Femur (tissue), 1 donor: ENCODE data around the gene LOXL1.
"Not testable (repeated sequence)": the region's sequence is repeated elsewhere in the genome, so short reads cannot be mapped to it uniquely, and the experiment has no call there.

Experiments
- DNase-seq: peaks from one replicate; pipeline ENCODE4 v3.0.0-alpha.2; 2017

LOXL1 gene

DNA sequence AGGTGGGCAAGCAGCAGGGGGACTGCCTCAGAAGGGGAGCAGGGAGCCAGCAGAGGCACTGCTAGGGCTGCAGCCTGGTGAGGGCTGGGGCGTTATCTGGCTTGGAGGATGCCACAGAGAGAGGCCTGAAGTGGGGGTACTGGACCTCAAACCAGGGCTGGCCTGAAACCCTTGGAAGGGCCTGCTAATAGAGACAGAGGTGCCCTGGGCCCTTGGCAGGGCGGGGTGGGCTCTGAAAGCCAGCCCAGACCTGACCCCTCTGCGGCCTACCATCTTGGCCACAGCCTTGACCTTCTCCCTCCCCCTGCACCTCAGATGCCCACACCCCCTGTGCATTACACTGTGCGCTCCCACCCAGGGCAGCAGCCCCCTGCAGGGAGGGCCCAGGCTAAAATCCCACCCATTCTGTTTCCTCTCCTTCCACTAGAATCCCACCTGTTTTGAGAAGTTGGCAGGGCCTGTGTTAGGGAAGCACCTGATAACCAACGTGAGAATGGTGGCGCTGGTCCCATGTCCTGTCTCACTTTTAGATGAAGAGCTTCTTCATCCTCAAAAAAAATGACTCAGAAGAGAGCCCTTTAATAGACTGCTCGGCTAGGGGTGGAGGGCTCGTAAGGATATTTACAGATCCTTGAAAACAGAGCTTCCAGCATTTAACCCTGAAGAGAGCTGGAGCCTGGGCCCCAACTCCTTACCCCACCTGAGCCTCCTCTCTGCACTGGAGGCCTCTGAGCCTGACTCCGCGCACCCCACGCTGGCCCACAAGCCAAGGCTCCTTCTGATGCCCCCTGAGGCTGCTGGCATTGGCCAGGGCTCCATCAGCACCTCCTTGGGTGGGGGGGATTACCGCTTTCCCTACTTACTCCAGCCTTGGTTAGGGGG, 29.8 kb downstream of the LOXL1 start:
- no peak for DNase-seq

DNA sequence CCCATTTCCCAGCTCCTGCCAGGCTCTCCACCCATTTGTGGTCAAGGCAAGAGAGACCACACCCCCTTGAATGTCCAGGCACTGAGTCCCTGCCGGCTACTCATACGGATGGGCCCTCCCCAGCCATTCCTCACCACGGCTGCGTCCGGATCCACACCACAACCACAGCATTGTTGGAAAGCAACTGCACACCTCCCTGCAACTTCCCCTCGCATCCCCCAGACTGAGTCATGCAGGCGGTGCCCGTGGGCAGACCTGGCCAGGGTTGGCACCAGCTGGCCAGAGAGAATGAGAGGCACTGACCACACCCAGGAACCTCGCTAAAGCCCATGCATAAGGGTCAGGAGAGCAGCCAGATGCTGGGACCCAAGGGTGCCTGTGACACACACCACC, 30.5 kb downstream of the LOXL1 start:
- peak; percentile 71 for DNase-seq

DNA sequence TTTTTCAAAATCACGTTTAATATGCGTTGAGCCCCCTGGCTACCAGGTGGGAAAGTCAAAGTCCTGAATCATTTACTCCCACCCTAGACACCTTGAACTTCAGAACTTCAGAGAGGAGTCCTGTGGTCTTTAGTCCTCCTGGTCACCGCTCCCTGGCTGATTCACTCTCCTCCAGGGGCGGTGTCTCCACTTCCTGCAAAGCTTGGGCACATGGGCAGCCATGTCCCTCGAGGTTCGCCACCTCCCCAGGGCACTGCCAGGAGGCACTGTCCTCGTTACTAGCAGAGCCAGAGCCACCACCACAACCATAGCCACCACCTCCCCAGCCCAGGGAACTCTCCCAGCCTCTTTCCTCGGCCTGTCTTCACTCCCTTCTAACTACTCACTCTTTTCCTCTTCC, 31.0 kb downstream of the LOXL1 start:
- DNase-seq, result no peak

DNA sequence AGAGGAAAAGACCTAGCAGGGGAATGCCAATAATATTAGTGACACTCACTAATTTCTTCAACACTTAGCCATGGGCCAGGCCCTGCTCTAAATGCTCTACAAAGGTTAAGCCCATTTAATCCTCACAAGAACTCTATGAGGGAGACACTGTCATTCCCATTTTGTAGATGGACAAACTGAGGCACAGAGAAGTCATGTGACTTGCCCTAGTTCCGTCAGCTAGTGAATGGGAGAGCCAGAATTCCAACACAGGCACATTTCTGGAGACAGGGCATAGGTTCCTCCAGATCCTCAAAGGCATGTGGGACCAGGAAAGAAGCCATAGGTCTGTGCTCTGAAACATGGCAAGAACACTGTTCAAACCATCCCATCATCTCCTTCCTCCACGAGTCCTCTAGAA, 31.5 kb downstream of the LOXL1 start:
- DNase-seq, result no peak

DNA sequence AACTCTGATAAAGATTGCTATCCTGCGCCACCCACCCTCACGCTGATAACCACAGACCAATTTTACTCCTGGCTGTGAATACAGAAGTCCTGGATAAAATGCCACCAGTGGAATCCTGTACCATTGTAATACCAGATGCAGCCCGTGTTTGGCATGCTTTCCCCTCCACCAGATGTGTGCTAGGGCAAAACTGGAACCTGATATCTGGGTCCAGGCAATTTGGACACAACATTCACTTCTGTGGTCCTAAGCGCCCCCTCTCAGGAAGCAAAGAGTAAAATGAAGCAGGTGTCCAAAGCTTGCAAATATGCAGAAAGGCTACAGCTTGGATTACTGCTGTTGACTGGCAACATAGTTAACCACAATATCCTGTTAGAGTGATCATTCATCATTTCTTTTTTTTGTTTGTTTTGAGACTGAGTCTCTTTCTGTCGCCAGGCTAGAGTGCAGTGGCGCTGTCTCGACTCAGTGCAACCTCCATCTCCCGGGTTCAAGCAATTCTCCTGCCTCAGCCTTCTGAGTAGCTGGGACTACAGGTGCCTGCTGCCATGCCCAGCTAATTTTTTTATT, 32.8 kb downstream of the LOXL1 start:
- DNase-seq, result no peak

DNA sequence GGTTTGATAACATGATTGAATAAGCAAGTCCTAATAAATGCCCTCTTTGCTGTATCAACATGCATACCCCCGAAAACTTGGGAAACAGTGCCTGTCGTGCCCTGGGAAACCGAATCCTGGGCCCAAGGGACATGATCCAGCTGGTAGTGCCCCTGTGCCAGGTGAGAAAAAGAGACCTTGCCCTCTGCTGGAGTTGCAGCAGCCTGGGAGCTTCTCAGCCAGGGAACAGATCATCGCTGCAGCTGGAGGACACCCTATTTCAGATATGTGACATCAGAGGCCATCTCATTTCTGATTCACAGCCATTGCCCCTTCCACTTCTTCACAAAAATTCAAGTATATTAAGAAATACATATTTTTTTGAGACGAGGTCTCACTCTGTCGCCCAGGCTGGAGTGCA, 33.5 kb downstream of the LOXL1 start:
- no peak for DNase-seq

DNA sequence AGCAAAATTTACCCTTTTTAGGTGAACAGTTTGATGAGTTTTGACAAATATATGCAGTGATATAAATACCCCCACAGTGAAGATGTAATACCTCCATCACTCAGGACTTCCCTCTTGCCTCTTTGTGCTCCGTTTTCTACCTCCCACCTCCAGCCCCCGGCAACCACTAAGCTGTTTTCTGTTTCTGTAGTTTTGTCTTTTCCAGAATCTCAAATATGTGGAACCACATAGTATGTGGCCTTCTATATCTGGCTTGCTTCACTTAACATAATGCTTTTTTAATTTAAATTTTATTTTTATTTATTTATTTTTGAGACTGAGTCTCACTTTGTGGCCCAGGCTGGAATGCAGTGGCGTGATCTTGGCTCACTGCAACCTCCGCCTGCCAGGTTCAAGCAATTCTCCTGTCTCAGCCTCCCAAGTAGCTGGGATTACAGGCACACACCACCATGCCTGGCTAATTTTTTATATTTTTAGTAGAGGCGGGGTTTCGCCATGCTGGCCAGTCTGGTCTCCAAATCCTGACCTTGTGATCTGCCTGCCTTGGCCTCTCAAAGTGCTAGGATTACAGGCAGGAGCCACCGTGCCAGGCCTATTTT, 34.3 kb downstream of the LOXL1 start:
- DNase-seq, result not testable (repeated sequence)

DNA sequence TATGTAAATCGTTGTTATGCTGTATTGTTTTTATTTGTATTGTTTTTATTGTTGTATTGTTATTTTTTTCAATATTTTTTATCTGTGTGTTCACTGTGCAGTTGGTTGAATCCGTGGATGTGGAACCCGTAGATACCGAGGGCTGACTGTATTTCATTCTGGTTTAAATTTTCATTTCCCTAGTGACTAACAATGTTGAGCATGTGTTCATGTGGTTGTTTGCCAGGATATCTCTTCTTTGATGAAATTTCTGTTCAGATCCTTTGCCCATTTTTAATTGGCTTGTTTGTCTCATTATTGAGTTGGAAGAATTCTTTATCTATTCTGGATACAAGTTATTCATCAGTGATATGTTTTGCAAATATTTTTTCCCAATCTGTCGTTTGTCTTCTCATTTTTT, 36.2 kb downstream of the LOXL1 start:
- no peak for DNase-seq

DNA sequence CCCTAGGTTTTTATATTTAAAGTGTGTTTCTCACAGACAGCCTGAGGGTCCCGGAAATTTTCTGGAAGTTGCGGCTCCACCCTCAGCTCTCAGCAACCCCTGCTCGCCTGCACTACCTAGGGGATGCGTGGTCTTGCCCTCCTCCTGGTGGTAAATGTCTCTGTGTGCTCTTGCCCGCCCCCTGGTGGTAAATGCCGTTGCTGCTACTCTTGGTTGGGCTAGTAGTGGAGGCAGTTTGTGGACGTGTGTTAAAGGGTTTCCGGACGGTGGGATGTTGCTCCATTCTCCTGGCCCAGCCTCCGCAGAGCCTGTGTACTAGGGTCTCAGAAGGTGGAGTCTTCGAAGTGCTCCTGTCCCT, 38.5 kb downstream of the LOXL1 start:
- peak; percentile 84 for DNase-seq

DNA sequence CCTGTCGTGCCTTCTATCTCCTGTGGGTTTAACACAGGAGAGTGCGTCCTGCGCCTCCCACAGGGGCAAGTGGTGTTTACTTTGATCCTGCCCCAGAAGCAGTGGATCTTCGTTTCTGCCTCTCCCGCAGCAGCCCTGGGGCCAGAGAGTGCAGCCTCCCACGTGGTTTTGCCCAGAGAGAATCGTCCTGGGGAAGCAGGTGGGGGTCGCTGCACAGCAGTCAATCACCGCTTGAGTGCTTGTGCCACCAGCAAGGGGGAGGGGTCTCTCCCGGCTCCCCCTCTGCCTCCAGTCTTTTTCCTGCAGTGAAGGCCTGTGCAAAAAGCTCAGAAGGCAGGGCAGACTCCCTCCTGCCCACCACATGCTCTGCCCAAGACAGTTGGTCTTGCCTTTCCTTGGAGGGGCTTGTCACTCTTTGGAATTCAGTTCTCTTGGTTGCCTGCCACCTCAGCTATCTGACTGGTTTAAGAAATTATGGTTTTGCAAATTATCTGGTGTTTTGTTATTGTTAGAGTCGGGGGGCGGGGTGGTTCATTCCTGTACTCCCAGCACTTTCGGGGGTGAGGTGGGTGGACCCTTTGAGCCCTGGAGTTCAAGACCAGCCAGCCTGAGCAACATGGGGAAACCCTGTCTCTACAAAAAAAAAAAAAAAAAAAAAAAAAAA, 39.0 kb downstream of the LOXL1 start:
- no peak for DNase-seq

DNA sequence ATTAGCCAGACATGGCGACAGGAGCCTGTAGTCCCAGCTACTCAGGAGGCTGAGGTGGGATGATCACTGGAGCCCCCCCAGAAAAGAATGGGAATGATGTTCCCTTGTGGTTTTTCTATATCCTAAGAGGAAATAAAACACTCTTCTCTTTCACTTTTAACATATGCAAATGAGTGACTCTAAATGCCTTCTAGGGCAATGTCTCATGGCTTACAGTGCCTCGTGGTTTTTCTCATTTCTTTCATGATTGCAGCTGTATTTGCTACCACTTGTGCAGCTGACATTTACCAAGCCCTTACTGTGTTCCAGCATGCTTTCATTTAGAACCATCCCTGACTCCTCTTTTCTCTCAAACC, 39.5 kb downstream of the LOXL1 start:
- DNase-seq, result no peak

DNA sequence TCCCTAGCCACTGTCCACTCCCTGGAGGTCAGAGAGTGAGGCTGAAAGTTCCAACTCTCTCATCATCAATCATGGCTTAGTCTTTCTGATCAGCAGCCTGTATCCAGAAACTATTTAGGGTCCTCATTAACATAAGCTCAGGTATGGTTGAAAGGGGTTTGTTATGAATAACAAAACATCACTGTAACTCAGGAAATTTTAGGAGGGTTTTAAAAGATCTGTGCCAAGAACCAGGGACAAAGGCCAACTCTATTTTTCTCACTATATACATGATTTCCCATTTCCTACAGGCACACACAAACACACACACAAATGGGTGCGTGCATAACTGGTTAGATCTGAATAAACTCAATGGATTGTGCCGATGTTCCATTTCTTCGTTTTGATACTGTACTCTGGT, 42.2 kb downstream of the LOXL1 start:
- no peak for DNase-seq

DNA sequence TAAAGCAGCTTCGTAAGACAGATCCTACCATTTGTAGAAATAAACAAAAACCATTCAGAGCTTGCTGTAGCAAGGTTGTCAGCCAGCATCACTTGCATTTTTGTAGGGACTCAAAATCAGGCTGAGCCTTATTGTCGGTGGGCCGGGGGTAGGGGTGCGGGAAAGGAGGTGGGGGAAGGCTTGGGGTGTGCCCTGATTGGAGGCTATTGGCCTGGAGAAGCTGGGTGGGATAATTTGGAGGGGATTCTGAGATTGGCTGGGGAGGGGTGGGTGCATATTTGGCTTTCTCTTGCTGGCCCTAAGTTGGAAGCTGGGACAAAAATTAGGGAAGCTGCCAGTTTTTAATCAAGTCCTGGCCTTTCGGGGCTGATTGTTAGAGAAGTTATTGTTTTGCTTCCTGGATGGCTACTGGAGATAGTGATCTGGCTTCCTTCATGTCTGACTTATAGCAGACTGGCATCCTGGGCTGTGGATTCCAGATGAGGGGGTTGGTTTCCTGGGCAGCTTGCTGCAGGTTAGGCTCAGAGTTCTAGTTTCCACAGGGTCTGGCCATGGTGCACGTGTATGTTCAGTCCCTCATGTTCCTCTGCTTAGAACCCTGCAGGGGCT, 43.0 kb downstream of the LOXL1 start:
- no peak for DNase-seq

DNA sequence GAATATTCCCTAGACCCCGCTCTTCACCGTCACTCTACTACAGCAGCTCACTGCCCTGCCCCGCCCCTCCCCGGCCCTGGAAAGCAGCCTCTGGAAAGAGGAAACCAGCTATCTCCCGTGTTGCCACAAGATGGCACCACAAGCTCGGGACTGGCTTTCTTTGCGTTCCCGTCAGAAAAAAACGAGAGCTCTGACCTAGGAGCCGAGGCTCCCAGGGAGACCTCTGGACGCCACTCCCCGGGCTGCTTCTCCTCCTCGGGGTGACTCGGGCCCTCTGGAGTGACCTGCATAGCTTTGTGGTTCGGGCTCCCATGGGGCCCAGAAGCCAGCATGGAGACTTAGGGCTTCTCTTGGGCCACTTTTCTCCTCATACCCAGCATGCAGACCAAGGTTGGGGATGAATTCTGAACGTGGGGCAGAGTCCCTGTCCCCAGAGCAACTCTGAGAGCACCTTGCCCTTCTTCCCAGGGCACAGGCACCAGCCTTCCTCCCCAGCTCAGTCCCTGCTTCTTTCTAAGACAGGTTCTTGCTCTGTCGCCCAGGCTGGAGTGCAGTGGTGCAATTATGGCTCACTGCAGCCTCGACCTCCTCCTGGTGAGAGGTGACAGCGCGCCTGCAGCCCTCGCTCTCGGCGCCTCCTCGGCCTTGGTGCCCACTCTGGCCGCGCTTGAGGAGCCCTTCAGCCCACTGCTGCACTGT, 46.9 kb downstream of the LOXL1 start:
- DNase-seq, result peak; percentile 91

DNA sequence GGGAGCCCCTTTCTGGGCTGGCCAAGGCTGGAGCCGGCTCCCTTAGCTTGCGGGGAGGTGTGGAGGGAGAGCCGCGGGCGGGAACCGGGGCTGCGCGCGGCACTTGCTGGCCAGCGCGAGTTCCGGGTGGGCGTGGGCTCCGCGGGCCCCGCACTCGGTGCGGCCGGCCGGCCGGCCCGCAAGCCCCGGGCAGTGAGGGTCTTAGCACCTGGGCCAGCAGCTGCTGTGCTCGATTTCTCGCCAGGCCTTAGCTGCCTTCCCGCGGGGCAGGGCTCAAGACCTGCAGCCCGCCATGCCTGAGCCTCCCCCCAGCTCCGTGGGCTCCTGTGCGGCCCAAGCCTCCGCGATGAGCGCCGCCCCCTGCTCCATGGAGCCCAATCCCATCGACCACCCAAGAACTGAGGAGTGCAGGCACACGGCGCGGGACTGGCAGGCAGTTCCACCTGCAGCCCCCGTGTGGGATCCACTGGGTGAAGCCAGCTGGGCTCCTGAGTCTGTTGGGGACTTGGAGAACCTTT, 47.5 kb downstream of the LOXL1 start:
- not testable (repeated sequence) for DNase-seq

DNA sequence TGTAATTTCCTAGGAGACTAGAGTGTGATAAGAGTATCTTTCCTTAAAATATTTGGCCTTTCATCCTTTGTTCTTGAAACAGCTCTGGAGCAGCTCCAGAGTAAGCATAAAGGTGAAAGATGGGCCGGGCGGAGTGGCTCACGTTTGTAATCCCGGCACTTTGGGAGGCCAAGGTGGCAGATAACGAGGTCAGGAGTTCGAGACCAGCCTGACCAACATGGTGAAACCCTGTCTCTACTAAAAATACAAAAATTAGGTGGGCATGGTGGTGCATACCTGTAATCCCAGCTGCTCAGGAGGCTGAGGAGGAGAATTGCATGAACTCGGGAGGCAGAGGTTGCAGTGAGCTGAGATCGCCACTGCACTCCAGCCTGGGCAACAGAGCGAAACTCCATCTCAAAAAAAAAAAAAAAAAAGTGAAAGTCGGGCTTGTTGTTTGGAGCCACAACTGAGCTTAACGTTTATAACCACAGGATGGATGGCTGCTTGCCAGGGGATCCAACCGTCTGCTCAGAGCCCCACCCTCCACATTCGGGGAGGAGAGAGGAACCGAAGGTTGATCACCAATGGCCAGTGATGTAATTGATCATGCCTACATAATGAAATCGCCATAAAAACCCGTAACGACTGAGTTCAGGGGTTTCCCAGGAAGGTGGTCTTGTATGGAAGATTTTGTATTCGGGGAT, 49.3 kb downstream of the LOXL1 start:
- not testable (repeated sequence) for DNase-seq

DNA sequence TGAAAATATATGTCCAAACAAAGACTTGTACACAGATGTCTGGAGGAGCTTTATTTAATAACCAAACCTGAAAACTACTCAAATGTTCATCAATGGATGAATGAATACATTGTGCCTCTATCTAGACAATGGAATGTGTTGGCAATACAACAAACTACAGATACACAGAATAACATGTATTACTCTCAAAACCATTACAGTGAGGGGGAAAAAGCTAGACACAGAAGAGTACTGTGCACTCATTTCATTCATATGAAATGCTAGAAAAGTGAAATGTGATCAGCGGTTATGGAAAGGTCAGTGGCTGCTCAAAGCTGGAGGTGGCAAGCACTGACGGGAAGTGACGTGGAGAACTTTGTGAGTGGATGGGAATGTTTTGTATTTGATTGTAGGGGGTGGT, 52.6 kb downstream of the LOXL1 start:
- DNase-seq, result no peak

DNA sequence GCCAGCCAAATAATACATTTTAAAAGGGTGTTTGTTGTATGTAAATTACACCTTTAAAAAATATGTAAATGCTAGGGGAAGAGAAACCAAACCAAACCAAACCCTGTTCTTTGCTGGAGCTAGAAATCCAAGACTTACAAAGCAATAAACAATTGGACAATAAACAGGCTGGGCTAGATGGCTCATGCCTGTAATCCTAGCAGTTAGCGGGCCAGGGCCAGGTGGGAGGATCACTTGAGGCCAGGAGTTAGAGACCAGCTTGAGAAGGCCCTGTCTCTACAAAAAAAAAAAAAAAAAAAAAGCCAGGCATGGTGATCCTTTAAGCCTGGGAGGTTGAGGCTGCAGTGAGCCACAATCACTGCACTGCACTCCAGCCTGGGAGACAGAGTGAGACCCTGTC, 53.4 kb downstream of the LOXL1 start:
- DNase-seq, result no peak

DNA sequence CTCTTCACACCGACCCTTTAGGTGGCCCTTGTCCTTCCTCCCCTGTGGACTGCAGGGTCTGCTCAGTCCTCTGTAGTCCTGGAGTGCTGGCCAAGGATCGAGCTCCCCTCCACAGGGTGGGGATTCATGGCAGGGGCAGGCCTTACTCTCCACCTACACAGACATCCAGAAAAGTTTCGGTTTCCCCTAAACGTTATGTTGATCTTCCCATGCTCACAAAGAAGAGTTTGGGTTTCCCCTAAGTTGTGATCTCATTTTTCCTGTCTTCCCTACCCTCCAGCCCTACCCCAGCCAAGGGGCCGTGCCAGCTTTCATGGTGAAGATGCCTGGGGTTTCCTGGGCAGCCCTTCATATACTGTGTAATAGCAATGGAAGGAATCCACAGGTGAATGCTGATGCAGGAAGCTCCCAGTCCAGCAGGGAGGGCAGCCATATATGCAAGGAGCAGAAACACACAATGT, 55.5 kb downstream of the LOXL1 start:
- no peak for DNase-seq

DNA sequence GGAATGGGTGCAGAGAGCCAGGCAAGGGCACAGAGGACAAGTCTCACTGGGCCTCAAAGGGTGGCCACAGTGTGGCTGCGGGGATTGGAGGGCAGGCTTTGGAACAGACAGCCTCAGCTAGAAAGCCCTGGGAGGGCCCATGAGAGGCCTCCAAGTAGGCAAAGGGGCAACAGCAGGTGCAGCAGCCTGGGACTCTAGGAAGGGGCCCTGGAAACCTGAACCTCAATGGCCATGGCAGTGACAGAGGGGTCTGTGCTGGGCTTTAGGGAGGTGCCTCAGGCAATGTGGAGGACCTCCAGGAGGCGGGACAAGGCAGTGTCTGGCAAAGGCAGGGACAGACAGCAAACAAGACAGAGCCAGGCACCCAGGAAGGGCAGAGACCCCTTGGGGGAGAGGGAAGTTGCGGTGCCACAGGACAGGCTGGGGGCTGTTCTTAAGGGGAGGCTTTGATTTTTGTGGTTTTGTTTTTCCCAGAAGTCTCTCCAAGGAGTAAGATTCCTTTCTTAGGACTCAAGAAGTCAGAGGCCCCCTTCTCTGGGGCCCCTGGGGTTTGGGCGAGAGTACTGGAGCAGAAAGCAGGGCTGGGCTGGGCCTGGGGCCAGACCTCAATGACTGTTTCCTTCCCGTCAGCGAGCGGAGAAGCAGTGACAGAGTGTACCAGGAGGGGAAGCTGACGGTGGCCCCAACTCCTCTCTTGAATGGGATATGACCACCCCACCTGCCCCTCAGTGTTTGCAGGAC, 56.1 kb downstream of the LOXL1 start:
- DNase-seq, result peak; percentile 92

DNA sequence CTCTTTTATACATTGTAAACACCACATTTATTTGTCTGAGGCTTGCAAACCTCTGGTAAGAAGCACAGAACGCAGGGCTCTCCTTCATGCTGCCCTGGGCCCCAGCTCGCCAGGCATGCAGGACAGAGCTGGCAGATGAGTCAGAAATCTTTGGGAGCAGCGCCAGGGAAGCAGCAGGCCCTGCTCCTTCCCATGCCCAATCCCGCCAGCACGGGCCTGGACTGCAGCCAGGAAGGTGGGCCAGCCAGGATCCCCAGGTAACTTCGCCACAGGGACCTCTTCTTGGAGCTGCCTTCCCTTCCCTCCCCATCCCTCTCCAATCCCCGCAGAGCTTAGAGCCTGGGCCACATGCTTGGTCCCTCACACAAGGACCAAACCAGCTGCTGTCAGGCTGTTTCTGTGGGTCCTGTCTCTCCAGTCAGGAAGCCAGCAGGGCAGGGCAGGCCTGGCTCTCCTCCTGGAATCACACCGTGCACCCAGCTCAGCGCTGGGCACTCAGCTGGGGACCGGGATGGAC, 57.0 kb downstream of the LOXL1 start:
- peak; percentile 72 for DNase-seq
